Cardiac fibroblast (primary cell): ENCODE results near the gene HIVEP2.

Experiments used
- DNase-seq, 2 donors: peaks; one replicate each; pipeline versions ENCODE4 v3.0.0 to v3.0.0-alpha.2; 2010; ENCODE audit warnings: low read depth in 2 of 2
- H3K4me3 ChIP-seq, 2 donors: replicated peaks in 1 of 2; 1 replicate in 1 of 2; 2 replicates in 1 of 2; pipeline ENCODE4 v1.5.1; 2011; ENCODE audit warnings: low read depth in 2 of 2, low read length in 2 of 2, mild to moderate bottlenecking in 2 of 2, moderate library complexity in 1 of 2
- TF ChIP-seq, protein P1 (sequence below): IDR thresholded peaks from one replicate; pipeline ENCODE4 v1.5.1; 2011; ENCODE audit warnings: low read depth, mild to moderate bottlenecking, low read length, inconsistent platforms

HIVEP2 gene

GRCh38 chr6:142880201-142880600, 64.8 kb downstream of the HIVEP2 start:
- TF ChIP-seq, protein P1, sequence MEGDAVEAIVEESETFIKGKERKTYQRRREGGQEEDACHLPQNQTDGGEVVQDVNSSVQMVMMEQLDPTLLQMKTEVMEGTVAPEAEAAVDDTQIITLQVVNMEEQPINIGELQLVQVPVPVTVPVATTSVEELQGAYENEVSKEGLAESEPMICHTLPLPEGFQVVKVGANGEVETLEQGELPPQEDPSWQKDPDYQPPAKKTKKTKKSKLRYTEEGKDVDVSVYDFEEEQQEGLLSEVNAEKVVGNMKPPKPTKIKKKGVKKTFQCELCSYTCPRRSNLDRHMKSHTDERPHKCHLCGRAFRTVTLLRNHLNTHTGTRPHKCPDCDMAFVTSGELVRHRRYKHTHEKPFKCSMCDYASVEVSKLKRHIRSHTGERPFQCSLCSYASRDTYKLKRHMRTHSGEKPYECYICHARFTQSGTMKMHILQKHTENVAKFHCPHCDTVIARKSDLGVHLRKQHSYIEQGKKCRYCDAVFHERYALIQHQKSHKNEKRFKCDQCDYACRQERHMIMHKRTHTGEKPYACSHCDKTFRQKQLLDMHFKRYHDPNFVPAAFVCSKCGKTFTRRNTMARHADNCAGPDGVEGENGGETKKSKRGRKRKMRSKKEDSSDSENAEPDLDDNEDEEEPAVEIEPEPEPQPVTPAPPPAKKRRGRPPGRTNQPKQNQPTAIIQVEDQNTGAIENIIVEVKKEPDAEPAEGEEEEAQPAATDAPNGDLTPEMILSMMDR: no peak
- no peak for DNase-seq
- H3K4me3 ChIP-seq: no peak overlapping the region

DNA sequence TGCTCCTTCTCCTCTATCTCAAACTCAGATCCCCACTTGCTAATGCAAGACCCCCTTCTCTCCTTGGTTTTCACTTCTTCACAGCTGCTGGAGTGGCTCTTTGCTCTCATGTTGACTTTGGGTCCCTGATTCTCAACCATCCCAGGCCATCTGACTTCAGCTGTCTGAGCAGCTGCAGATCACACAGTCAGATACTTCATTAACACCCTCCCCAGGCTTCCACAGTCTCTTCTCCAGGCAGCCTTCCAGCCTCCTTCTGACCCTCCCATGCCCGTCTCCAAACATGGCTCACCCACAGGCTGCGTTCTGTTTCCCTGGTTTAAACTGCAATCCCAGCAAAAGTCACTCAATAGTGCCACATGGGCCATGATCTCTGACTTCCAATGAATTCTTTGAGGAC, 65.4 kb downstream of the HIVEP2 start:
- H3K4me3 ChIP-seq: no peak overlapping the region
- no peak for DNase-seq
- TF ChIP-seq, protein P1: no peak

GRCh38 chr6:142879076-142879475, 65.9 kb downstream of the HIVEP2 start:
- DNase-seq: no peak
- TF ChIP-seq, protein P1: no peak
- no peak overlapping the region for H3K4me3 ChIP-seq

GRCh38 chr6:142878407-142878806, 66.6 kb downstream of the HIVEP2 start:
- no peak for DNase-seq
- TF ChIP-seq, protein P1: no peak
- no peak overlapping the region for H3K4me3 ChIP-seq

GRCh38 chr6:142874676-142875075, 70.3 kb downstream of the HIVEP2 start:
- TF ChIP-seq, protein P1: no peak
- DNase-seq: no peak
- H3K4me3 ChIP-seq: no peak overlapping the region

DNA sequence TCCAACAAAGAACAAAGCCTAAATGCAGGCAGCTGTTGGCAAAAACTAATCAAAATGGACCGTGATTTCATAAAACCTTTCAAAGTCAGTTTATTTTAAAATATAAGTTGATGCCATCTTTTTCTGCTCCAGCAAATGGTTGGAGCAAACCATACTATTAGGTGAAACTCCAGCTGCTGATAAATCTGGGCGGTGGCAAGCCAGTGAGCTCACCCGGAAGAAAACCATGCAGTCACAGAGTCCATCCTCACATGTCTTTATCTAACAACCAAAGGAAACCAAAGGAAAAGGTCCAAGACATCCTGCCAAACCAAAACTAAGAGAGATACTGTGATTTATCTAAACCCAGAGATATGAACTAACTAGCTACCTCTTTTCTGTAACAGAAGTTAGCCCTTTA, 72.6 kb downstream of the HIVEP2 start:
- H3K4me3 ChIP-seq: no peak overlapping the region
- DNase-seq: peak; percentile 45 to 50
- TF ChIP-seq, protein P1: no peak

DNA sequence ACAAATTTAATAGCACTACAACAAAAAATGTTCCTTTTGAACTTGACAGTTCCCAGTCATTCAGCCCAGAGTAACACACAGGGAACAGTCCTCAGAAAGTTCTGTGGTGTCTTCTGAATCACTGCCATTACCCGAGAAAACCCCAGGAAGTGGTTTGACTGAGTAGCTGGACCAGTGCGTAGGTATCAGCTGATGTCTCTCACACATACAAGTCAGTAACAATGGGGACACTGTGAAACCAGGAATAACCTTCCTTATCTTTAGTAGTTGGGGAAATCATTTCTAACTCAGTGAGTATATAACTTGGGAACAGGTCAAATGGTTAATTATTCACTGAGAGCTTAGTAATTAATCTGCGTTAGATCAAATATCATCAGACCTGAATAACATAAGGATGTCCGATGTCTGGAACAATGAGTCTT, 73.1 kb downstream of the HIVEP2 start:
- no peak overlapping the region for H3K4me3 ChIP-seq
- peak; percentile 91 to 95 for DNase-seq

More for the DNA sequence above, 73.1 kb downstream of the HIVEP2 start:
- TF ChIP-seq, protein P1: no peak
